Suppressor macrophage (primary cell): ENCODE data around the gene COA5.

Experiments used
- DNase-seq, 4 experiments: peaks; one replicate each; pipeline ENCODE4 v3.0.0-alpha.2; 2020 to 2022

COA5 gene

GRCh38 chr2:98571796-98572195 is 36.5 kb downstream of the COA5 start:
- DNase-seq: no peak

DNA sequence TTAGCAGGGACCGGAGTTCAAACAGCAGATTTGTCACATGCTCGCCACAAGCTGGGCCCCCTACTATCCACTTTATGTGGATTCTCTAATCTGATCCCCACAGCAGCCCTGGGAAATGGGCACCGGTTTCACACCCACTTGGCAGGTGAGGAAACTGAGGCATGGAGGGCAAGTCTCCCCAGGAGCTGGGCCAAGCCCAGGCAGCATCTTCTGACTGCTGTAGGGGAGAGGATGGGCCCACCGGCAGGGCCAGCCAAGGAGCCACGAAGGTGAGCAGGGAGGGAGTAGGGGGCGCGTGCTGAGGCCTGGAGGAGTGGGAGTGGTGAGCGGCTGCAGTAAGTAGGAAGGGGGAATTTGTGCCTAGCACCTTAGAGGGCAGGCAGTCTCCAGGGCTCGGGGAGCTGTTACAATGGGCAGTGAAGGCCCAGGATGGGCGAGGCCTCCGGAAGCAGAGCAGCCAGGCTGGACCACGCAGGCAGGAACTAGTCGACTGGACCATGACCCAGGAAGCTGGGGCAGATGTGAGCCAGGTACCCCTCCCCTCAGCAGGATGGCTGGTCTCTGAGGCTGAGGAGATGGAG is 37.1 kb downstream of the COA5 start:
- DNase-seq: no peak

- DNase-seq: no peak
Observed at GRCh38 chr2:98570356-98570755, 38.0 kb downstream of the COA5 start.

- no peak for DNase-seq
Observed at GRCh38 chr2:98569915-98570314, 38.4 kb downstream of the COA5 start.

DNA sequence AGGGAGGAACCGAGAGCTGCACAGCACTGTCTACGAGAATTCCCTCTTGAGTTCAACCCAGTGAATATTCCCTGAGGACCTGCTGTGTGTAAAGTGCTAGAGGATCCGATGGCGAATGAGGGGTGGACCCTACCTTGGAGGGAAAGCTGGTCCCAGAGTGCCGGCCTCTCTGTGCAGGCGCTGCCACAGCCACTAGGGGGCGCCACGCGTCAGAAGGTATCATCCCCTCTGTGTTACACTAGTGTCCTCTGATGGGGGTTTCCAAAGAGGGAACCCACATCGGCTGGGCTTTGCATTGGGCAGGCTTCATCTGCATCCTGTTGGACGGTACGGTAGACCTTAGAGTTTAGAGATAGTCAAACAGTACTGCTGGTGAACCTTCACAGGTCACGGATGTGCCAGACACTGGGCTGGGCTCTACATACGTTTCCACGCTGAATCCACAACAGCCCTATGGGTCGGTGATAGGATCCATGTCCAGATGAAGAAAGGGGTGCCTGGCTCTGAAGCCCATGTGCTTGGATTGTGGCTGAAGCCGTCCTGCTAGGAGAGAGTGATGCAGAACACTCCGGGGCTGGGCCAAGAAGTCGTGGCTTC is 39.0 kb downstream of the COA5 start:
- DNase-seq: peak; percentile 46 to 81 (median 72)

DNA sequence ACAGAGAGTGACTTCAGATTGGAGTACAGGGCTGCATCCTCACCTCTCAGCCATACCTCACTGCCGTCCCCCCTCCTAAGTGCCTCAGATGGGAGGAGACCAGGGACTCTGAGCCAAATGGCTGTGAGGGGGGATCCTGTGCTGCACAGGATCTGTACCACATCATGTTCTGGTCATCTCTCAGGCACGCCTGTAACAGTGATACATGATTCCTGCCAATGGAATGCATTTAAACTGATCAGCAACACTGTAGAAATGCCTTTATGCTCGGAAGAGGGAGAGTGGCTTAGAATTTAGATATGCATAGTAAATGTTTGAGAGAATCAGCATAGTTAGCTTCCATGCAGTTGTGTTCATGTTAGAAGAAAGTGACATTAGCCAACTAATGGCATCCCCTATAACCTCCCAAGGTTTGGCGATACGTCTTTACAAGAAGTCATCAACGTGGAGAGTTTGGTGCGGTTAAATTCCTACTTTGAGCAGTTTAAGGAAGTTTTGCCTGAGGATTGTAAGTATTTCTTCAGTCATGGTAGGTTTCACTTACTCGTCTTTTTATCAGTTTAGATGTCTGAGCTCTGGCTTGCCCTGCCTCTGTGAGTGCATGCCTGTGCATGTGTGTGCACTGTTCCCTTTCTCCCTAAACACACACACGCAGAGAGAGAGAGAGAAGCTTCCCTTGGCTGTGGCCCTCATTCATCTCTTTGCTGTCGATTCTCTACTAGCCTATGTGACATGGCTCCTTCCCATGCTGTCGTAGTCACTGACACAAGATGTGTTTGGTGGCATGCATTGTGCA is 40.0 kb downstream of the COA5 start:
- no peak for DNase-seq

GRCh38 chr2:98565941-98566340 is 42.4 kb downstream of the COA5 start:
- no peak for DNase-seq

GRCh38 chr2:98565286-98565860 is 42.9 kb downstream of the COA5 start:
- DNase-seq: no peak

- peak in 2 of 4 experiments; percentile 11 to 24 for DNase-seq
Observed at GRCh38 chr2:98564541-98565132, 43.7 kb downstream of the COA5 start.

GRCh38 chr2:98563394-98563793 is 44.9 kb downstream of the COA5 start:
- DNase-seq: no peak

GRCh38 chr2:98561902-98562695 is 46.2 kb downstream of the COA5 start:
- no peak for DNase-seq

GRCh38 chr2:98561018-98561417 is 47.3 kb downstream of the COA5 start:
- no peak for DNase-seq

- DNase-seq: no peak
Observed at GRCh38 chr2:98560256-98560771, 48.0 kb downstream of the COA5 start.

- DNase-seq: no peak
Observed at GRCh38 chr2:98559581-98559980, 48.7 kb downstream of the COA5 start.

- no peak for DNase-seq
Observed at GRCh38 chr2:98558852-98559530, 49.3 kb downstream of the COA5 start.

DNA sequence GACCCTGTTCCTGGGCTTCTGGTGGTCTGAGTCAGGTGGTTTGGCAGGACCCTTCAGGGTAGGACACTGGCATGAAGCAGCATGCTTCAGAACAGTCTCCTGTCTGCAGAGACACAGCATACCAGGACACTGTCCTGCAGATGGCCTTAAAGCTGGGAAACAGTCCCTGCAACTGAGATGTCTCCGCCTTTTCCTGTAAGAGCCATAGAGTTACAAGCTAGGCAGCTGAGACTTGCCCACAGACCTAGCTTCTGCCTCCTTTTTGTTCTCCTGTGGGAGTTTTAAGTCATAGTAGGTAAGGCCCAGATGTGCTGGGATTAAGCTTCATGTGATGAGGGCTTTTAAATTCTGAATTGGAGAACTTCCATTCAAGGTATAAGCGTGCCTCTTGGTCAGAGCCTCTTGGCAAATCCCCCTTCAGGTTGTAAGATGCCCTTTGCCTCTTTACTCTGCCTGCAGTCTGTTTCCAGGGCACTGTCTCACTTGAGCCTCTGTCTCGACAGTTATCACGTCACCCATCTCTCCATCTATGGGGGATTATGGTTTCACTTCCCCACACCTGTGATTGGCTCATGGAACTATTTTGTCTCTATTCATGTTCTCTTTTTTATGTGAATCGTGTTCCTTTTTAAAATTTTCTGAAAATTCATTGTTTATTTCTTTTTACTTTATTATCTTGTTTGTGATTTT is 51.8 kb downstream of the COA5 start:
- peak in 3 of 4 experiments; percentile 9 to 18 (median 14) for DNase-seq

DNA sequence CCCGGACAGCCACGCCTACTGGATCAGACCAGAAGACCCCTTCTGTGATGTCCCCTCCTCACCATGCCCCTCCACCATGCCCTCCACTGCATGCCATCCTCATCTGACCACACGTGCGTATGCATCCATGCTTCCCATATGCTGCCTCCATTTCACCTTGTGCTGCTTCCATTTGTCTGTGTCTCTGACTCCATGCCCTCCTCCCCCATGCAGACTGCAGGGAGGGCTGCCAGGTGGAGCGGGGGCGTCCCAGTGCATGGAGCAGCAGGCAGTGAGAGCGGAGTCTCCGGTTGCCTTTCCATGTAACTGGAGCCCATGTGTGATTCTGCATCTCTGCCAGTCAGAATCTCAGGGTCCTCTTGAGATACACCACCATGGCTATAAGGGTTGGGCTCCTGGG is 52.6 kb downstream of the COA5 start:
- DNase-seq: no peak

- DNase-seq: no peak
Observed at GRCh38 chr2:98554116-98554861, 54.0 kb downstream of the COA5 start.

- no peak for DNase-seq
Observed at GRCh38 chr2:98552499-98553179, 55.7 kb downstream of the COA5 start.

DNA sequence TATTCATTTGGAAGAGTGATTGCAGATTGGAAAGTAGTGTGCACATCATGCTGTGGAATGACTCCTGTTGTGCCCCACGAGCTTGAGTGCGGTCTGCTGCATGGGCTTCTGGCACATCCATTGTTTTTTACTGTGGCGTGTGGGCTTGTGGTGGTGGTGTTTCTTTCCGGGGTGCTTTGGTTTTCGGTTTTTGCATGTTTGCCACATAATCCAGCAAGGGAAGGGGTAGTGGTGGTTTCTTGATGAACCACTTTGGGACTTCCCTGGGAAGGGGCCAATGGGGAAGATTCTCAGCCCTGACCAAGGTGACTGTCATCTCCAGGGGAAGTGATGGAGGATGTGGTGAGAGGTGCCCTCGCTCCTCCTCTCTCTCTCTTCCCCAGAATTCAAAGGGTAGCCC is 57.0 kb downstream of the COA5 start:
- no peak for DNase-seq
